GM12878 (cell line): ENCODE measurements around the gene SCAMP4. TPM values are rescaled to one million over a fixed set of nuclear protein-coding genes. Genes with fewer than 3 reads are reported as not detected.
A peak's percentile ranks its signal among the peaks of the same experiment; 100 is the strongest.

Experiments
- ATAC-seq: fragments of 200-7000 bp; cut with Tn5 transposase; 3 replicates; pipeline ENCODE4 v1.9.1; 2020; ENCODE audit warnings: mild to moderate bottlenecking, moderate library complexity
- BruUV-seq: library from RNA; stranded (reverse); fragments of 400-500 nt; replicated peaks from 2 replicates; lab custom pipeline; 2021; lab: Mats Ljungman, UMichigan
- CTCF ChIA-PET: fragments of 300-600 bp; sonication (Branson Sonifier 250); formaldehyde crosslinking; extraction: SDS; loops from one replicate; lab custom pipeline; 2021; ENCODE audit warnings: inconsistent platforms; lab: Yijun Ruan, JAX
- POLR2A ChIA-PET: fragments of 350-600 bp; formaldehyde crosslinking; extraction: SDS; loops from one replicate; lab custom pipeline; 2021; ENCODE audit warnings: inconsistent platforms; lab: Charles Lee
- RAD21 ChIA-PET: fragments of 300-600 bp; sonication (Branson Sonifier 250); formaldehyde crosslinking; loops from one replicate; lab custom pipeline; 2023; ENCODE audit warnings: antibody characterized with exemption; ENCODE audit not compliant: unreplicated experiment; lab: Charles Lee
- SMC1A ChIA-PET: fragments of 300-600 bp; sonication (Branson Sonifier 250); formaldehyde crosslinking; loops from one replicate; lab custom pipeline; 2023; ENCODE audit not compliant: unreplicated experiment, uncharacterized antibody; lab: Charles Lee
- DNase-seq: peaks from one replicate; pipeline ENCODE4 v3.0.0-alpha.2; 2011; ENCODE audit warnings: low read depth, low spot score
- FAIRE-seq: peaks from 3 replicates; lab custom pipeline; 2011; peaks lifted over from hg19 to GRCh38; lab: Jason Lieb, UNC
- H2AFZ ChIP-seq: 2 replicates; pipeline ENCODE4 v1.6.0; 2011; ENCODE audit warnings: low read depth, low read length, control low read depth; ENCODE audit not compliant: control insufficient read depth
- H3K27ac ChIP-seq: 2 replicates; pipeline ENCODE4 v1.5.1; 2011; ENCODE audit warnings: control low read depth; ENCODE audit not compliant: control insufficient read depth, insufficient read depth
- H3K27me3 ChIP-seq, 2 experiments: replicated peaks in 1 of 2; 2 replicates each; pipeline versions ENCODE4 v1.6.0 to v1.6.1; 2011; ENCODE audit warnings: low read length in 1 of 2; ENCODE audit not compliant: control insufficient read depth in 2 of 2, insufficient read depth in 2 of 2
- H3K36me3 ChIP-seq, 2 experiments: 2 replicates each; pipeline ENCODE4 v1.5.1; 2011; ENCODE audit warnings: low read length in 1 of 2; ENCODE audit not compliant: control insufficient read depth in 2 of 2, insufficient read depth in 2 of 2
- H3K4me1 ChIP-seq: 2 replicates; pipeline ENCODE4 v1.6.1; 2011; ENCODE audit warnings: mild to moderate bottlenecking, low read length, moderate library complexity, mixed read lengths; ENCODE audit not compliant: control insufficient read depth, insufficient read depth
- H3K4me2 ChIP-seq: 2 replicates; pipeline ENCODE4 v1.6.0; 2011; ENCODE audit warnings: control low read depth; ENCODE audit not compliant: control insufficient read depth, insufficient read depth
- H3K4me3 ChIP-seq: fragments of 200-600 bp; sonication (generic); 2 replicates; pipeline ENCODE4 v1.5.1; 2016
- H3K79me2 ChIP-seq: 2 replicates; pipeline ENCODE4 v1.6.0; 2011; ENCODE audit warnings: low read length; ENCODE audit not compliant: control insufficient read depth, insufficient read depth
- H3K9ac ChIP-seq: 2 replicates; pipeline ENCODE4 v1.8.0; 2011; ENCODE audit warnings: low read length, control low read depth, mixed read lengths; ENCODE audit not compliant: control insufficient read depth, insufficient read depth
- H3K9me3 ChIP-seq: replicated peaks from 3 replicates; pipeline ENCODE4 v1.5.1; 2011; ENCODE audit warnings: mild to moderate bottlenecking, low read length; ENCODE audit not compliant: control insufficient read depth, insufficient read depth
- H4K20me1 ChIP-seq: 2 replicates; pipeline ENCODE4 v1.6.0; 2011; ENCODE audit not compliant: control insufficient read depth, insufficient read depth
- EED ChIP-seq: sonication (generic); IDR thresholded peaks from 2 replicates; pipeline ENCODE4 v1.6.1; 2016; ENCODE audit warnings: antibody characterized with exemption, low read depth
- FOXM1 ChIP-seq: IDR thresholded peaks from 2 replicates; pipeline ENCODE4 v1.6.1; 2012; ENCODE audit warnings: low read depth, mild to moderate bottlenecking, inconsistent platforms, low read length, moderate library complexity
- HCFC1 ChIP-seq: fragments of 150-350 bp; IDR thresholded peaks from 2 replicates; pipeline ENCODE4 v1.6.1; 2014; ENCODE audit warnings: low read length
- POLR2A ChIP-seq: IDR thresholded peaks from 2 replicates; pipeline ENCODE4 v1.6.1; 2011; ENCODE audit warnings: low read depth, mild to moderate bottlenecking, low read length
- RBBP5 ChIP-seq: fragments of 200-600 bp; sonication (generic); conservative IDR thresholded peaks from 2 replicates; pipeline ENCODE4 v1.6.1; 2016
- SMAD1 ChIP-seq: fragments of 450-650 bp; IDR thresholded peaks from 2 replicates; pipeline ENCODE4 v1.6.1; 2018; ENCODE audit warnings: mild to moderate bottlenecking, low read depth; ENCODE audit not compliant: partially characterized antibody
- USF1 ChIP-seq: IDR thresholded peaks from 2 replicates; pipeline ENCODE4 v1.6.1; 2011; ENCODE audit warnings: borderline replicate concordance, low read depth, mild to moderate bottlenecking, moderate library complexity, mixed read lengths, low read length; ENCODE audit not compliant: insufficient read depth; ENCODE audit errors: extremely low read length
- WGBS: methylation state at CpG from one replicate; pipeline ENCODE4 v1.1.6; 2016; ENCODE audit warnings: low lambda C conversion rate; ENCODE audit not compliant: insufficient replicate concordance, insufficient coverage; ENCODE audit errors: missing lambda C conversion rate; 5-methylcytosine and 5-hydroxymethylcytosine counted together
- in situ Hi-C: fragments of 300-500 bp; cut with MboI; formaldehyde crosslinking; loops from 9 replicates; pipeline ENCODE4 v1.14.3; 2018; ENCODE audit warnings: mixed read lengths
- intact Hi-C: fragments of 100-400 bp; cut with micrococcal nuclease; formaldehyde crosslinking; loops from one replicate; pipeline ENCODE4 v1.14.2; 2022; ENCODE audit not compliant: unreplicated experiment
- polyA plus RNA-seq, 11 experiments: library from polyadenylated mRNA; depleted of rRNA in 4 of 11; unstranded in 6 of 11; stranded (reverse) in 5 of 11; fragments of >200 nt; fragmentation: Nextera tagmentation in 4 of 11; fragmentation: Illumina TruSeq in 1 of 11; extraction: Ambion mirVana in 4 of 11; extraction: Trizol in 1 of 11; gene quantifications; 1 replicate in 1 of 11; 2 replicates in 10 of 11; pipeline versions ENCODE4 v1.2.1 to v1.2.3, GENCODE V29; 2011 to 2016; ENCODE audit warnings: inconsistent platforms in 2 of 11, missing spikeins in 2 of 11, low read depth in 1 of 11
- total RNA-seq, 4 experiments: library from RNA; depleted of rRNA in 3 of 4; stranded (reverse); fragments of >200 nt in 3 of 4; fragmentation: Illumina TruSeq in 1 of 4; extraction: Trizol in 1 of 4; gene quantifications; 2 replicates each; pipeline versions ENCODE4 v1.2.1 to v1.2.3, GENCODE V29; 2013 to 2021

SCAMP4 gene
- total and polyA plus RNA-seq, 10 of the 15 experiments (the other 5 are each of a cell fraction or from before 2014, with no cell fraction given) = 0.63 to 34.7 (median 12.8) TPM

GRCh38 chr19:1906985-1907562, 1.9 kb downstream of the SCAMP4 start (continued):
- TF ChIP-seq USF1 (no peak), FOXM1 (no peak), POLR2A (no peak), EED (no peak), RBBP5 (no peak)

- whole genome bisulfite sequencing = 94% methylated on average over 33 of the region's 43 CpGs
- ChIA-PET POLR2A (interaction anchor here (1.0 kb wide), 1 partner anchor 20 kb away, joined by 3 read pairs; no protein-coding TSS in a partner anchor), CTCF (interaction anchor here (0.6 kb wide), 1 partner anchor 562 kb away, joined by 3 read pairs; no protein-coding TSS in a partner anchor), RAD21 (no interaction called here), SMC1A (no interaction called here)
- Histone ChIP-seq H3K4me2 (peak overlapping the region; percentile 60), H3K4me1 (peaks cover 36% of the 10 kb centered on the region), H2AFZ (no peak overlapping the region), H3K36me3 (no peaks in the 10 kb centered on the region; a peak in 1 of 4 replicates), H3K4me3 (no peak overlapping the region), H3K9me3 (no peaks in the 10 kb centered on the region), H3K27ac (no peak overlapping the region), H3K9ac (no peak overlapping the region), H3K27me3 (no peaks in the 10 kb centered on the region), H4K20me1 (no peaks in the 10 kb centered on the region), H3K79me2 (peaks cover 36% of the 10 kb centered on the region)
- no peak for TF ChIP-seq SMAD1
- TF ChIP-seq POLR2A = peak; percentile 29; the same call in 1 of the 2 replicates
- no peak for TF ChIP-seq HCFC1
- intact Hi-C loops = loop anchor here (5.0 to 10.0 kb wide), 2 partner anchors 110 to 187 kb away; partner anchors contain the start of genes BTBD2, IZUMO4 and MOB3A
- no TSS peak for BruUV-seq
- no peak for ATAC-seq
- in situ Hi-C loops = no loop called here
- no peak for DNase-seq
- FAIRE-seq = no peak
Observed at GRCh38 chr19:1907563-1908363, 2.6 kb downstream of the SCAMP4 start.
